NT2/D1 (cell line): ENCODE data around the gene ZNF341.

Source experiments
- YY1 ChIP-seq: IDR thresholded peaks from 2 replicates; pipeline ENCODE4 v1.6.1; 2011; ENCODE audit not compliant: insufficient read length, insufficient read depth
- ZNF274 ChIP-seq: IDR thresholded peaks from 2 replicates; pipeline ENCODE4 v1.6.1; 2011; ENCODE audit warnings: mild to moderate bottlenecking, low read depth, low read length

GRCh38 chr20:33687370-33687915 lies 44.4 kb upstream of the ZNF341 start:
- TF ChIP-seq ZNF274: no peak
- TF ChIP-seq YY1: no peak
